A549 (cell line): ENCODE results near the gene ADTRP. TPM values are rescaled to one million over a fixed set of nuclear protein-coding genes. Genes with fewer than 3 reads are reported as not detected.

Experiments used
- ATAC-seq, 2 experiments: fragments of 200-7000 bp in 1 of 2; fragments of >200 bp in 1 of 2; cut with Nextera tagmentation in 1 of 2; cut with Tn5 transposase in 1 of 2; 3 replicates each; pipeline versions ENCODE4 v1.8.0 to v1.9.1; 2018 to 2020; ENCODE audit warnings: mild to moderate bottlenecking in 1 of 2, moderate library complexity in 1 of 2
- CTCF ChIA-PET: fragments of 300-600 bp; sonication (Branson Sonifier 250); formaldehyde crosslinking; extraction: SDS; loops from one replicate; lab custom pipeline; 2021; ENCODE audit warnings: antibody characterized with exemption, inconsistent platforms; lab: Yijun Ruan, JAX
- POLR2A ChIA-PET: fragments of 350-600 bp; formaldehyde crosslinking; extraction: SDS; loops from one replicate; lab custom pipeline; 2021; ENCODE audit warnings: antibody characterized with exemption, inconsistent platforms; lab: Yijun Ruan, JAX
- DNase-seq, 2 experiments: peaks; one replicate each; pipeline versions ENCODE4 v3.0.0 to v3.0.0-alpha.2; 2011 to 2016; ENCODE audit warnings: low read depth in 1 of 2, low spot score in 1 of 2
- FAIRE-seq: peaks from 2 replicates; lab custom pipeline; 2011; peaks lifted over from hg19 to GRCh38; lab: Jason Lieb, UNC
- H3K27ac ChIP-seq, 2 experiments: fragments of >200 bp; sonication (Bioruptor Twin); formaldehyde crosslinking; 3 replicates each; pipeline ENCODE4 v1.5.1; 2016 to 2017
- H3K4me1 ChIP-seq: fragments of >200 bp; sonication (Bioruptor Twin); formaldehyde crosslinking; 3 replicates; pipeline ENCODE4 v1.6.1; 2016
- H3K4me2 ChIP-seq: fragments of >200 bp; sonication (Bioruptor Twin); formaldehyde crosslinking; 3 replicates; pipeline ENCODE4 v1.6.1; 2016
- H3K4me3 ChIP-seq: fragments of >200 bp; sonication (Bioruptor Twin); formaldehyde crosslinking; 3 replicates; pipeline ENCODE4 v1.5.1; 2016
- H3K9me3 ChIP-seq: fragments of >200 bp; sonication (Bioruptor Twin); formaldehyde crosslinking; 3 replicates; pipeline ENCODE4 v1.6.1; 2016
- ATOH8 ChIP-seq: fragments of 250-450 bp; sonication (Bioruptor Pico); IDR thresholded peaks from 2 replicates; pipeline ENCODE4 v1.5.0; 2020; ENCODE audit warnings: low read depth, mild to moderate bottlenecking, moderate library complexity
- CEBPB ChIP-seq, 2 experiments: fragments of >200 bp in 1 of 2; sonication (Bioruptor Twin) in 1 of 2; formaldehyde crosslinking in 1 of 2; IDR thresholded peaks; 2 replicates each; pipeline ENCODE4 v1.6.1; 2012 to 2016
- CHD4 ChIP-seq: fragments of 200-600 bp; sonication (generic); IDR thresholded peaks from 2 replicates; pipeline ENCODE4 v1.6.1; 2016; ENCODE audit warnings: antibody characterized with exemption, mild to moderate bottlenecking, borderline replicate concordance
- CTCF ChIP-seq: fragments of >200 bp; sonication (Bioruptor Twin); formaldehyde crosslinking; IDR thresholded peaks from 3 replicates; pipeline ENCODE4 v1.5.1; 2016
- E2F6 ChIP-seq: IDR thresholded peaks from 2 replicates; pipeline ENCODE4 v1.6.1; 2012; ENCODE audit warnings: low read depth, borderline replicate concordance
- ESRRA ChIP-seq: fragments of 150-350 bp; IDR thresholded peaks from 2 replicates; pipeline ENCODE4 v1.6.1; 2014; ENCODE audit warnings: mild to moderate bottlenecking, low read length, borderline replicate concordance
- FOSB ChIP-seq: fragments of 250-450 bp; sonication (Bioruptor Pico); IDR thresholded peaks from 2 replicates; pipeline ENCODE4 v1.5.0; 2020; ENCODE audit warnings: mild to moderate bottlenecking, moderate library complexity
- FOSL2 ChIP-seq, 2 experiments: fragments of 450-650 bp in 1 of 2; fragments of >200 bp in 1 of 2; sonication (Bioruptor Twin) in 1 of 2; formaldehyde crosslinking; IDR thresholded peaks; 2 replicates each; pipeline versions ENCODE4 v1.5.0 to v1.6.1; 2016 to 2020; ENCODE audit warnings: mild to moderate bottlenecking in 1 of 2, moderate library complexity in 1 of 2
- HDAC2 ChIP-seq: fragments of 200-600 bp; sonication (generic); IDR thresholded peaks from 2 replicates; pipeline ENCODE4 v1.6.1; 2016
- HES2 ChIP-seq: fragments of >200 bp; sonication (Bioruptor Twin); formaldehyde crosslinking; IDR thresholded peaks from 2 replicates; pipeline ENCODE4 v1.6.1; 2016
- HOXB5 ChIP-seq: fragments of 250-450 bp; sonication (Bioruptor Pico); IDR thresholded peaks from 2 replicates; pipeline ENCODE4 v1.5.0; 2020; ENCODE audit warnings: mild to moderate bottlenecking, moderate library complexity
- KDM1A ChIP-seq: fragments of 200-600 bp; sonication (generic); IDR thresholded peaks from 2 replicates; pipeline ENCODE4 v1.6.1; 2016; ENCODE audit warnings: low read depth, mild to moderate bottlenecking
- MYC ChIP-seq: IDR thresholded peaks from 2 replicates; pipeline ENCODE4 v1.6.1; 2012; ENCODE audit warnings: mild to moderate bottlenecking, inconsistent platforms, low read length, improper control_type of control experiment, borderline replicate concordance
- NFE2L2 ChIP-seq: fragments of 150-350 bp; conservative IDR thresholded peaks from 2 replicates; pipeline ENCODE4 v1.6.1; 2014; ENCODE audit warnings: low read length
- NPAS2 ChIP-seq: fragments of 250-450 bp; sonication (Bioruptor Pico); IDR thresholded peaks from 2 replicates; pipeline ENCODE4 v1.8.0; 2022; ENCODE audit warnings: mild to moderate bottlenecking, moderate library complexity, borderline replicate concordance
- PBX3 ChIP-seq: IDR thresholded peaks from 2 replicates; pipeline ENCODE4 v1.6.1; 2012
- PHF8 ChIP-seq: fragments of 200-600 bp; sonication (generic); IDR thresholded peaks from 2 replicates; pipeline ENCODE4 v1.6.1; 2016; ENCODE audit warnings: low read depth, mild to moderate bottlenecking, antibody characterized with exemption, moderate library complexity, borderline replicate concordance
- POLR2A ChIP-seq: IDR thresholded peaks from 2 replicates; pipeline ENCODE4 v1.6.1; 2012; ENCODE audit warnings: mild to moderate bottlenecking, low read length
- POLR2AphosphoS2 ChIP-seq: conservative IDR thresholded peaks from 2 replicates; pipeline ENCODE4 v1.6.1; 2012; ENCODE audit warnings: low read length, improper control_type of control experiment, inconsistent platforms
- RAD21 ChIP-seq, 2 experiments: fragments of >200 bp in 1 of 2; sonication (Bioruptor Twin) in 1 of 2; formaldehyde crosslinking in 1 of 2; IDR thresholded peaks in 1 of 2; conservative IDR thresholded peaks in 1 of 2; 2 replicates in 1 of 2; 3 replicates in 1 of 2; pipeline ENCODE4 v1.6.1; 2012 to 2018; ENCODE audit warnings: inconsistent platforms in 1 of 2
- RARB ChIP-seq: fragments of 250-450 bp; sonication (Bioruptor Pico); IDR thresholded peaks from 2 replicates; pipeline ENCODE4 v1.8.0; 2021; ENCODE audit warnings: mild to moderate bottlenecking, moderate library complexity
- RFX5 ChIP-seq: fragments of 450-650 bp; IDR thresholded peaks from 2 replicates; pipeline ENCODE4 v1.7.1; 2014; ENCODE audit warnings: antibody characterized with exemption, mild to moderate bottlenecking, moderate library complexity
- TFCP2L1 ChIP-seq: fragments of 250-450 bp; sonication (Bioruptor Pico); IDR thresholded peaks from 2 replicates; pipeline ENCODE4 v1.5.0; 2021; ENCODE audit warnings: mild to moderate bottlenecking
- USF2 ChIP-seq: fragments of 450-650 bp; IDR thresholded peaks from 2 replicates; pipeline ENCODE4 v1.6.1; 2014; ENCODE audit warnings: antibody characterized with exemption
- ZFP36 ChIP-seq: fragments of 450-650 bp; IDR thresholded peaks from 2 replicates; pipeline ENCODE4 v1.6.1; 2014; ENCODE audit warnings: borderline replicate concordance; ENCODE audit not compliant: partially characterized antibody
- WGBS: methylation state at CpG from one replicate; pipeline ENCODE4 v1.1.6; 2017; ENCODE audit errors: missing lambda C conversion rate; 5-methylcytosine and 5-hydroxymethylcytosine counted together
- polyA plus RNA-seq, 4 experiments: library from polyadenylated mRNA; depleted of rRNA in 3 of 4; stranded (reverse); fragments of >200 nt; fragmentation: RNase III in 1 of 4; extraction: RNeasy Plus Mini Kit Qiagen cat#74134 plus additional on column Dnase treatment in 1 of 4; gene quantifications; 2 replicates in 3 of 4; 3 replicates in 1 of 4; pipeline ENCODE4 v1.2.3, GENCODE V29; 2011 to 2017

ADTRP gene
- polyA plus RNA-seq, 2 of the 4 experiments (the other 2 are of a cell fraction) = 0.57 to 0.59 TPM

GRCh38 chr6:11740875-11741274, 37.7 kb downstream of the ADTRP start:
- POLR2A ChIA-PET = no interaction called here
- no peaks in the 10 kb centered on the region; the same call in 2 of the 3 replicates for H3K4me1 ChIP-seq
- no peak overlapping the region for H3K4me2 ChIP-seq
- DNase-seq (no peak), FAIRE-seq (no peak)
- H3K9me3 ChIP-seq = no peaks in the 10 kb centered on the region
- TF ChIP-seq TFCP2L1 (CRISPR knock-in tag) (no peak), HES2 (no peak), ATOH8 (CRISPR knock-in tag) (no peak), CTCF (no peak), ESRRA (no peak), RAD21 (conservative IDR thresholded peaks at IDR 0.05 in 1 of 2, IDR thresholded peaks at IDR 0.05 in 1 of 2) (no peak), PBX3 (no peak), RARB (no peak), MYC (no peak), E2F6 (no peak), HOXB5 (no peak), KDM1A (no peak), RFX5 (no peak), PHF8 (no peak), POLR2AphosphoS2 (no peak), NPAS2 (CRISPR knock-in tag) (no peak), NFE2L2 (no peak)
- TF ChIP-seq, all 56 proteins: peak for 0
- Histone ChIP-seq H3K4me3 (no peak overlapping the region), H3K27ac (no peak overlapping the region)
- ATAC-seq = no peak
- CTCF ChIA-PET = no interaction called here
- 53% methylated on average over 4 of the region's 4 CpGs for WGBS

GRCh38 chr6:11738661-11739375, 39.8 kb downstream of the ADTRP start:
- Histone ChIP-seq H3K4me2 (no peak overlapping the region), H3K4me1 (no peaks in the 10 kb centered on the region; the same call in 2 of the 3 replicates), H3K9me3 (no peaks in the 10 kb centered on the region)
- 78% methylated on average over 8 of the region's 8 CpGs for WGBS
- FAIRE-seq = no peak
- TF ChIP-seq POLR2A (no peak), HDAC2 (no peak), ZFP36 (no peak), FOSL2 (IDR thresholded peaks at IDR 0.05) (no peak), FOSL2 (CRISPR knock-in tag; IDR thresholded peaks at IDR 0.05) (no peak), USF2 (no peak), CHD4 (no peak), CEBPB (IDR thresholded peaks at IDR 0.05) (no peak), E2F6 (no peak), PBX3 (no peak), FOSB (CRISPR knock-in tag) (no peak)
- TF ChIP-seq, all 56 proteins: peak for 0
- ATAC-seq (no peak), DNase-seq (no peak)
- no peak overlapping the region for H3K27ac ChIP-seq
- POLR2A ChIA-PET = no interaction called here
- no peak overlapping the region for H3K4me3 ChIP-seq
- CTCF ChIA-PET = interaction anchor here (1.0 to 2.2 kb wide), 3 partner anchors 11 to 83 kb away, joined by 3 to 4 read pairs (median 3); no protein-coding TSS in a partner anchor
